SK-N-MC (cell line): ENCODE measurements around the gene ABCD2.

ENCODE experiments used
- EZH2 ChIP-seq: fragments of 200-600 bp; sonication (generic); IDR thresholded peaks from one replicate; pipeline ENCODE4 v1.6.1; 2017; ENCODE audit warnings: antibody characterized with exemption
- POLR2AphosphoS5 ChIP-seq: IDR thresholded peaks from 2 replicates; pipeline ENCODE4 v1.6.1; 2012; ENCODE audit warnings: mild to moderate bottlenecking, low read depth, low read length, borderline replicate concordance

DNA sequence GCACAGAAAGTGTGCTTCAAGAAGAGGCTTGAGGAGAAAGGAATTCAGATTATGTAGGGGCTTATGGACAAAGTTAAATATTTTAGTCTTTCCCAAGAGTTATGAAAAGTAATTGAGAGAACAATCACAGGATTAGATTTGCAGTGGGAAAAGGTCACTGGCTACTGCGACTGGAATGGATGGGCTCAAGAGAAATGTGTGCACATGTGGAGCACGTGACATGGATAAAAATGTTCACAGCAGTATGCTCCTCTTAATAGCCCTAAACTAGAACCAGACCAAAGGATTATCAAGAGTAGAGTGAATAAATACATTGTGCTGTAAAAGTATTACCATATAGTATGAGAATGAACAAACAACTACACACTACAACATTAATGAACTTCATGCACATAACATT is 78.1 kb downstream of the ABCD2 start:
- no peak for TF ChIP-seq POLR2AphosphoS5
- TF ChIP-seq EZH2 = no peak
